HL-60/S4 treated with retinoic acid at 250 ng/mL for 4 days and 3 days (cell line): ENCODE results near the gene NUTM2E.
"Not testable (repeated sequence)": the region's sequence is repeated elsewhere in the genome, so short reads cannot be mapped to it uniquely, and the experiment has no call there.

Experiments used
- in situ Hi-C: fragments of 300-500 bp; cut with MboI; formaldehyde crosslinking; loops from 2 replicates; pipeline ENCODE4 v1.7.0; 2022; ENCODE audit warnings: low sequenced_read_pairs

The NUTM2E gene

GRCh38 chr10:79862803-79863202 is 36.3 kb downstream of the NUTM2E start:
- in situ Hi-C loops: not testable (repeated sequence)

DNA sequence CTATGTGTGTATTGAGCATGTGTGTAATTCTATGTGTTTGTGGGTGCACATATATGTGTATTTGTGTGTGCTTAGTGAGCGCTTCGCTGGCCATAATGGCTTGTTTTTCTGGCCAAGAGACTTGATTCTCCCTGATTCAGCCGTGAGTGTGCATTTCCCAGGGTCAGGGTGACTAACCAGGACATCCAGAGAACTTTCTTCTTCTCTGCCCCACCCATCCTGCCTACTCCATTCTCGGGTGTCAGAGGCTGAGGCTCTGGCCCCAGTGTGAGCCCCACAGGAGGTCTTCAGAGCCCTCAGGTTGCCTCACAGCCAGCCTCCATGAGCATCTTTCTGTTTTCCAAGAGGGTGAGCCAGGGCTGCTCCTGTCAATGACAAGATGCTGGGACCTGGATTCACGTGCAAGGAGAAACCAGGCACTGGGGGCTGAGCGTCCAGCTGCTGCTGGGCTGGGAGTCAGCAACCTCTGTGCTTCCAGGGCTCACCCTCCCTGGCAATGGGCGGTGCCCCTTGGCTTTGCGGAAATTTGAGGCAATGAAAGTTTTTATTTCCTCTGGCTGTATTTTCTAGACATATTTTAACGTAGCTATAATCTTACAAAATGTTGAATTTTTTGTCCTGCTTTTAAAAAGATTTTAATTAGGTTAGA is 40.5 kb downstream of the NUTM2E start:
- in situ Hi-C loops: not testable (repeated sequence)

GRCh38 chr10:79868023-79868422 is 41.5 kb downstream of the NUTM2E start:
- in situ Hi-C loops: not testable (repeated sequence)

DNA sequence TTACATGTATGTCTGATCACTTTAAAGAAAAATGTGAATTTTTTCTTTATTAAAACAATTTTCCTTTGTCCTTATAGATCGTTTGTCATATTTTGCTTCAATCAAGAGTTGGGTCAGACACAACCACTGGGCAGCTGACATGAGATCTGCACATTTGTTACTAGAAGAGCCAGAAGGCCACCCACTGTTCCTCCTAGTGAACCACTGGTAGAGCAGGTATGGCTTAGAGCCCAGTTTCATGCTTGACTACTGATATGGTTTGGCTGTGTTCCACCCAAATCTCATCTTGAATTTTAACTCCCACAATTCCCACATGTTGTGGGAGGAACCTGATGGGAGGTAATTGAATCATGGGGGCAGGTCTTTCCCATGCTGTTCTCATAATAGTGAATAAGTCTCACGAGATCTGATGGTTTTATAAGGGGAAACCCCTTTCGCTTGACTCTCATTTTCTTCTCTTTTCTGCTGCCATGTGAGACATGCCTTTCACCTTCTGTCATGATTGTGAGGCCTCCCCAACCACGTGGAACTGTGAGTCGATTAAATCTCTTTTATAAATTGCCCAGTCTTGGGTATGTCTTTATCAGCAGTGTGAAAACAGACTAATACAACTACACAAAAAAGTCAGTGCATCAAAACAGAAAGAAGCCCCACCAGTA is 43.0 kb downstream of the NUTM2E start:
- in situ Hi-C loops: not testable (repeated sequence)

GRCh38 chr10:79871729-79872128 is 45.2 kb downstream of the NUTM2E start:
- in situ Hi-C loops: not testable (repeated sequence)
